ENCODE results near the gene SYT14. TPM values are rescaled to one million over a fixed set of nuclear protein-coding genes. Genes with fewer than 3 reads are reported as not detected.
"Not testable (repeated sequence)": the region's sequence is repeated elsewhere in the genome, so short reads cannot be mapped to it uniquely, and the experiment has no call there.

The SYT14 gene
- total RNA-seq: under 1 TPM in 1 of 2 donors, not detected in 1; 0.14 TPM
- long read RNA-seq: 0 reads

DNA sequence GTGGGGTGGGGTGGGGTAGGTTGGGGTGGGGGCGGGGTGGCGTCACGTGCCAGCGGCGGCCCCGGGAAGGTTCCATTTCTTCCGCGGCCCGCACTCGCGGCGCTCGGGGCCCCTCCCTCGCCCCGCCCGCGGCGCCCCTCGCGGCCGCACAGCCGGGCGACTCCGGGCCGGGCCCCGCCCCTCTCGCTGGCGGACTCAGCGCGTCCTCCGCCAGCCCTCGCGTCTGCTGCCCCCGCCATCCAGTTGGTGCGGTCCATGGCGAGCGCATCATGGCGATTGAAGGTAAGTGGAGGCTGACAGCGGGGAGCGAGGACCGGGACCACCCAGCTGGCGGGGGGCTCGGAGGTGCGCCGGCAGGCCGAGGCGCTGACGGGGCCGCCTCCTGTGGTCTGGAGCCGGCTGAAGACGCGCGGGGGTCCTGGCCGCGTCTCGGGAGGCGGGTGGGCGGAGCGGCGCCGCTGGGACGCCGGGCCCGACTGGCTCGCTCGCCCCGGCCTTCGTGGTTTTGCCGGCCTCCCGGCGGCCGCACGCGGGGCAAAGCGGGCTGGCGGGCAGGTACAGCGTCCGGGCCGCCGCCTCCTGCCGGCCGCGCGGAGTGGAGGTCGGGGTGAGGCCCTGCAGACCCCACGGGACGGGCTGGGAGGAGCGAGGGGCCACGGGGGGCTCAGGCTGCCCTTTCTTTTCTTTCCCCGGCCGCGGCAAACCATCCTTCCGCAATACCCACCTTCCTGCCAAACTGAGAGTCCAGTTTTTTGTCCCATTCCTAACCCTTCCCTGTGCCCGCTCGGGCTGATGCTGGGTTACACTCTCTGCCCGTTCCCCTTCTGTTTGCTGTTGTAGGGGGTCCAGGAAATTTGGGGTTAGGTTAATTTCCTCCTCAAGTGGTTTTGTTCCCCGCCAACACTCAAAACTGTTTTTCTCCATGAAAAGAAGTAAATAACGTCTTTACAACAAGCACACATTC, at the start of gene SYT14:
Gene SYT14, plus strand, starts transcription at position 222 of the 964 bp plus-strand sequence. Its CDS starts 48 bp downstream, at position 270.
- DNase-seq: no peak
- intact Hi-C loops (cut with DNase I, micrococcal nuclease): no loop called here
- ATAC-seq: no peak

DNA sequence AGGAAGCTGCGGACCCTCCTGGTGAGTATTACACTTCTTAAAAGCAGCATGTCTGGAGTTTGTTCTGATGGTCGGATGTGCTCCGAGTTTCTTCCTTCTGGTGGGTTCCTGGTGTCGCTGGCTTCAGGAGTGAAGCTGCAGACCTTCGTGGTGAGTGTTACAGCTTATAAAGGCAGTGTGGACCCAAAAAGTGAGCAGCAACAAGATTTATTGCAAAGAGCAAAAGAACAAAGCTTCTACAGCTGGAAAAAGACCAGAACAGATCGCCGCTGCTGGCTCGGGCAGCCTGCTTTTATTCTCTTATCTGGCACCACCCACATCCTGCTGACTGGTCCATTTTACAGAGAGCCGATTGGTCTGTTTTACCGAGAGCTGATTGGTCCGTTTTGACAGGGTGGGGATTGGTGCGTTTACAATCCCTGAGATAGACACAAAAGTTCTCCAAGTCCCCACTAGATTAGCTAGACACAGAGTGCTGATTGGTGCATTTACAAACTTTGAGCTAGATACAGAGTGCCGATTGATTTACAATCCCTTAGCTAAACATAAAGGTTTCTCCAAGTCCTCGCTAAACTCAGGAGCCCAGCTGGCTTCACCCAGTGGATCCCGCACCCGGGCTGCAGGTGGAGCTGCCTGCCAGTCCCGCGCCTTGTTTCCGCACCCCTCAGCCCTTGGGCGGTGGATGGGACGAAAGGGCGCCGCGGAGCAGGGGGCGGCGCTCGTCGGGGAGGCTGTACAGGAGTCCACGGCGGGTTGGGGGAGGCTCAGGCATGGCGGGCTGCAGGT, 49.5 kb upstream of the SYT14 start:
- intact Hi-C loops (cut with DNase I, micrococcal nuclease); ATAC-seq; DNase-seq: not testable (repeated sequence)

- ATAC-seq: no peak
- DNase-seq: no peak
- intact Hi-C loops (cut with DNase I, micrococcal nuclease): no loop called here
Observed at GRCh38 chr1:209889077-209889418, 49.0 kb upstream of the SYT14 start.

DNA sequence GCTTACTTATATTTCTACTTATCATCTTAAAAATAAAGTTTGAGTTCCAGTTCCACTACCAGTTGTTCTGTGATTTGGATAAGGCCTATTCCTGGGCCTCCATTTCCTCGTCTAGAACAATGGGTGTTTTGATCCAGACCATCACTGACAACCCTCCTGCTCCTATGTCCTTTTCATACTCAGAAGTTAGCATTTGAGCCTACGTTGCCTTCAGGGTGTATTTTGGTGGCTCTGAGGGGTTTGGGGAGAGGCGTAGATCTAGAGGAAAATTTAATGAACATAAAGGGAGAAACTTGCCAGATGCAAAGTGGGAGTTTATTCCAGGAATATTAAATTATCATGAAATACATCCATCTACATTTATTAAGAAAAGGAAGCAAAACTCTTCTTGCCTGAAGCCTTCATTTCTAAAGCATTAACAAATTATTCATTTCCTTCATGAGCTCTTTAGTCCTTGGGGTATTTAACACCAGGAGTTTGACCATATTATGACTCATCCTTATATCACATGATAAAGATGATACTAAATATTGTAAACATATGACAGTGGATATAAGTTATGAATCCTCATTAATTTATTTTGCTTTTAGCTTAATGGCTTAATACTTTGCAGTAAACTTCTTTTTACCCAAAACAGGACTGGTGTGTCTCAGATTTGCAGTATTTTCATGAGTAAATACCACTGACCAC, 47.2 kb upstream of the SYT14 start:
- intact Hi-C loops (cut with DNase I, micrococcal nuclease): no loop called here
- no peak for ATAC-seq
- DNase-seq: no peak

- DNase-seq (no peak), ATAC-seq (no peak)
- intact Hi-C loops (cut with DNase I, micrococcal nuclease): no loop called here
Observed at GRCh38 chr1:209893751-209894150, 44.3 kb upstream of the SYT14 start.

- ATAC-seq (no peak), DNase-seq (no peak)
- intact Hi-C loops (cut with DNase I, micrococcal nuclease): no loop called here
Observed at GRCh38 chr1:209895709-209896108, 42.3 kb upstream of the SYT14 start.

- no peak for ATAC-seq
- intact Hi-C loops (cut with DNase I, micrococcal nuclease): no loop called here
- DNase-seq: no peak
Observed at GRCh38 chr1:209896346-209896745, 41.7 kb upstream of the SYT14 start.

DNA sequence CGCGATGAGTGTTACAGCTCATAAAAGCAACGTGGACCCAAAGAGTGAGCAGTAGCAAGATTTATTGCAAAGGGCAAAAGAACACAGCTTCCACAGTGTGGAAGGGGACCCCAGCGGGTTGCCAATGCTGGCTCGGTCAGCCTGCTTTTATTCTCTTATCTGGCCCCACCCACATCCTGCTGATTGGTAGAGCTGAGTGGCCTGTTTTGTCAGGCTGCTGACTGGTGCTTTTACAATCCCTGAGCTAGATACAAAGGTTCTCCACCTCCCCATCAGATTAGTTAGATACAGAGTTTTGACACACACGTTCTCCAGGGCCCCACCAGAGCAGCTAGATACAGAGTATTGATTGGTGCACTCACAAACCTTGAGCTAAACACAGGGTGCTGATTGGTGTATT, 39.7 kb upstream of the SYT14 start:
- DNase-seq; ATAC-seq; intact Hi-C loops (cut with DNase I, micrococcal nuclease): not testable (repeated sequence)

DNA sequence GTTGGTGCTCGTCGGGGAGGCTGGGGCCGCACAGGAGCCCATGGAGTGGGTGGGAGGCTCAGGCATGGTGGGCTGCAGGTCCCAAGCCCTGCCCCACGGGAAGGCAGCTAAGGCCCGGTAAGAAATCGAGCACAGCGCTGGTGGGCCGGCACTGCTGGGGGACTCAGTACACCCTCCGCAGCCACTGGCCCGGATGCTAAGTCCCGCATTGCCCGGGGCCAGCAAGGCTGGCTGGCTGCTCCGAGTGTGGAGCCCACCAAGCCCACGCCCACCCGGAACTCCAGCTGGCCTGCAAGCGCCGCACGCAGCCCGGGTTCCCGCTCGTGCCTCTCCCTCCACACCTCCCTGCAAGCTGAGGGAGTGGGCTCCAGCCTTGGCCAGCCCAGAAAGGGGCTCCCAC, 39.2 kb upstream of the SYT14 start:
- ATAC-seq; intact Hi-C loops (cut with DNase I, micrococcal nuclease); DNase-seq: not testable (repeated sequence)

DNA sequence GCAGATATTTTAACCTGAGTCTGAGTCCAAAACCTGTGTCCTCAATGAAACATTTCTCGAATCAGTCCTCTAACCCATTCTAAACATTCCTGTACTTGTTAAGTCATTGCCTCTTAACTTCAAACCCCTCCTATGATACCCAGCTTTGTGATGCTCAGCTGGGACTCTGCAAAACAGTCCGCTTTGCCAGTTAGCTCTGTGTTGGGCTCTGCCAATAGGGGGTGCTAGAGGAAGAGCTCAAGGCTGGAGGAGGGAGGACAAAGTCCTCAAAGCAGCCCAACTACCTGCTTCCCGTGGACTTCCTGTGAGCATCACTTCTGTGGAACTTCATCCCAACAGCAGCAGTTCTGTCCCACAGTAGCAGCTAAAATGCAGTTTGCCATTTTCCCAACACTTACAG, 38.1 kb upstream of the SYT14 start:
- intact Hi-C loops (cut with DNase I, micrococcal nuclease): no loop called here
- ATAC-seq (no peak), DNase-seq (no peak)

DNA sequence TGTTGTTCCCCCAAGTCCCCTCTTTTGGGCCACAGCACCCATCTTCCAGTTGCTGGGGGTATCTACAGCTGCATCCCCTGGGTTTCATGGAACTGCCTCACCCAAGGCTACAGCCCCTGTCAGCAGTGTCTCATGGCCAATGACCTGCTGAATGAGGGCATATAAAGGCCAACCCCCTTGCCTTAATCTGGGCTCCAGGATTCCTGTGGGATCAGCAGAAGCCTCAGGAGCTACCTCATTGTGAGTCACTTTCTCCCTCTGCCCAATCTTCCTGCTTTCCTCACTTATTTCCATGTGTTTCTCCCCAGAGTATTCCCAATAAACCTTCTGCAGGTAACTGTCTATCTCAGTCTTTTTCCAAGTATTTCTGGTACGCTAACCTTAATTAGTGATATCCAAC, 37.3 kb upstream of the SYT14 start:
- DNase-seq: no peak
- intact Hi-C loops (cut with DNase I, micrococcal nuclease): no loop called here
- no peak for ATAC-seq

DNA sequence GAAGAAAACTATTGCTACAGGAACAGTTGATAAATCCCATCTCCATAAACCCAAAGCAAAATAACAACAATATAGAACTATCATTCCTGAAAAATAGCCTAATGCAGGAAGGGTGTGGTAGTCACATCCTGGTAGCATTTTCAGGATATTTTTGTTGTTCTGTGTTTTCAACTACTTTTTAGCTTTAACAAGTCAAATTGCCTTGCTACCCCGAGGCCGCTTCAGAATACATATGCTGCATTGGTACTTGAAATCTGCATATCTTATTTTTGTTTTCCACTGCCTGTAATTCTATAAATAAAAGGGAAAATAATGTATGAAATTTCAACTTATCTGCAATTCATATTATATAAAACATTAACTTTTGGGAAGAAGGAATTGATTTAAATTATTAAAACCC, 36.8 kb upstream of the SYT14 start:
- intact Hi-C loops (cut with DNase I, micrococcal nuclease): no loop called here
- ATAC-seq: no peak
- no peak for DNase-seq

- DNase-seq; ATAC-seq; intact Hi-C loops (cut with DNase I, micrococcal nuclease): not testable (repeated sequence)
Observed at GRCh38 chr1:209904774-209905173, 33.2 kb upstream of the SYT14 start.

GRCh38 chr1:209911746-209912145, 26.3 kb upstream of the SYT14 start:
- intact Hi-C loops (cut with DNase I, micrococcal nuclease): no loop called here
- no peak for DNase-seq
- no peak for ATAC-seq

- intact Hi-C loops (cut with DNase I, micrococcal nuclease): no loop called here
- ATAC-seq (no peak), DNase-seq (no peak)
Observed at GRCh38 chr1:209912306-209912705, 25.7 kb upstream of the SYT14 start.

GRCh38 chr1:209919637-209920036, 18.4 kb upstream of the SYT14 start:
- DNase-seq; intact Hi-C loops (cut with DNase I, micrococcal nuclease); ATAC-seq: not testable (repeated sequence)

- ATAC-seq: no peak
- intact Hi-C loops (cut with DNase I, micrococcal nuclease): no loop called here
Observed at GRCh38 chr1:209920844-209921243, 17.2 kb upstream of the SYT14 start.

DNA sequence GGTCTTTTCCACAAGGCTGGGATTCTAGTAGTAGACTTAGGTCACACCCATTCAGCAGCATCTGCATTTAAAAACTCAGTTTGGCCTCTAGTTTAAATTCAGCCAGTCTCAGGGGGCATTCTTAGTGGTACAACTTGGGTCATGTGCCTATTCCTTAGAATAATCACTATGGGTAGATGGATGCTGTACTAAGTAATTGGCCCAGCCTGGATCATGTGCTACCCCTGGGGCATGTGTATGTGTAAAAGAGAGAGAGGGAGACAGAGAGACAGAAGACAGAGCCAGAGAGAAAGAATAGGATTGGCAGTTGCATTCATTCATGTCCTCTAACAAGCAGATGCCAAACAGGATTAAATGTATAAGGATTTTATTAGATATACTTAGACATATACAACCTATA, 13.6 kb upstream of the SYT14 start:
- intact Hi-C loops (cut with DNase I, micrococcal nuclease): no loop called here
- ATAC-seq: no peak
- no peak for DNase-seq

More at GRCh38 chr1:209920844-209921243, 17.2 kb upstream of the SYT14 start:
- DNase-seq: no peak

DNA sequence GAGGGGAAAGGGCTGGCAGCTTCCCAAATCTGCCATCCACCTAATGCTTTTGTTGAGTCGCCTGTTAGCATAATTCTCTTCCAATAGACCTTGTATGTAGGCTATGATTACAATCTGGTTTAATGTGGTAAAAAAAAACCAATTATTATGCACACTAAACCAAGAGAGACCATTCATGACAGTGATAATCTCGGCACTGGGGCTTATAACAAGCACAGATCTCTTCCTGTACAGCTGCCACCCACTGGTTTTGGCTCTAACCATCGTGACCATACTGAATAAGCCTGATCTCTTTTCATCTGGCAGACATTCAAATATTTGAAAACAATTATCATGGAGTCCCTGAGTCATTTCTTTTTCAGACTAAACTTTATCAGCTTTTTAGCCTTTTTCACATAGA, 12.0 kb upstream of the SYT14 start:
- no peak for DNase-seq
- no peak for ATAC-seq
- intact Hi-C loops (cut with DNase I, micrococcal nuclease): no loop called here

Data from left colon (tissue), 2 donors.